Measurements from ENCODE around the gene GABPB1.

Gene GABPB1

DNA sequence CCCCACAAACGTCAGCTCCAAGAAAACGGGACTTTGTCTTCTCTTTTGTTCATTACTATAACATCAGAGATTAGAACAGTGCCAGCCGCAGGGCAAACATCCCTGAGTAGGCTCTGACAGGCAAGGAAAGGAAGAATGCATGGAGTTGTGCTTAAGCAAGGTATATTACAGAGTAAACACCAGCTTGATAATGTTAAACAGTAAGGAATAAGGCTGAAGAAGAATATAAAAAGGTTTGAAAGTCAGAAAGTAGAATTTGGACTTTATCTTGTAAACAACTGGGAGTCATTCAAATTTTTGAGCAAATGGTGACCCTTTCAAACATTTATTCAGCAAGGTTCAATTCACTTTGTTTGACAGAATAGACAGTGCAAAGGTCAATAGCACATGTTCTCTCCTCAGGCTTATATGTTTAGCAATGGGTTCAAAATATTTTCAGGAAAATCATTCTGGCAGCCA is 11.0 kb downstream of the GABPB1 start:
- H3K4me3 ChIP-seq (ENCODE audit: low read length) = no peak overlapping the region
- DNase-seq (ENCODE audit: low read depth) = no peak
- TF ChIP-seq, protein P1, sequence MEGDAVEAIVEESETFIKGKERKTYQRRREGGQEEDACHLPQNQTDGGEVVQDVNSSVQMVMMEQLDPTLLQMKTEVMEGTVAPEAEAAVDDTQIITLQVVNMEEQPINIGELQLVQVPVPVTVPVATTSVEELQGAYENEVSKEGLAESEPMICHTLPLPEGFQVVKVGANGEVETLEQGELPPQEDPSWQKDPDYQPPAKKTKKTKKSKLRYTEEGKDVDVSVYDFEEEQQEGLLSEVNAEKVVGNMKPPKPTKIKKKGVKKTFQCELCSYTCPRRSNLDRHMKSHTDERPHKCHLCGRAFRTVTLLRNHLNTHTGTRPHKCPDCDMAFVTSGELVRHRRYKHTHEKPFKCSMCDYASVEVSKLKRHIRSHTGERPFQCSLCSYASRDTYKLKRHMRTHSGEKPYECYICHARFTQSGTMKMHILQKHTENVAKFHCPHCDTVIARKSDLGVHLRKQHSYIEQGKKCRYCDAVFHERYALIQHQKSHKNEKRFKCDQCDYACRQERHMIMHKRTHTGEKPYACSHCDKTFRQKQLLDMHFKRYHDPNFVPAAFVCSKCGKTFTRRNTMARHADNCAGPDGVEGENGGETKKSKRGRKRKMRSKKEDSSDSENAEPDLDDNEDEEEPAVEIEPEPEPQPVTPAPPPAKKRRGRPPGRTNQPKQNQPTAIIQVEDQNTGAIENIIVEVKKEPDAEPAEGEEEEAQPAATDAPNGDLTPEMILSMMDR (conservative IDR thresholded peaks at IDR 0.05; ENCODE audit: low read depth, low read length) = no peak

DNA sequence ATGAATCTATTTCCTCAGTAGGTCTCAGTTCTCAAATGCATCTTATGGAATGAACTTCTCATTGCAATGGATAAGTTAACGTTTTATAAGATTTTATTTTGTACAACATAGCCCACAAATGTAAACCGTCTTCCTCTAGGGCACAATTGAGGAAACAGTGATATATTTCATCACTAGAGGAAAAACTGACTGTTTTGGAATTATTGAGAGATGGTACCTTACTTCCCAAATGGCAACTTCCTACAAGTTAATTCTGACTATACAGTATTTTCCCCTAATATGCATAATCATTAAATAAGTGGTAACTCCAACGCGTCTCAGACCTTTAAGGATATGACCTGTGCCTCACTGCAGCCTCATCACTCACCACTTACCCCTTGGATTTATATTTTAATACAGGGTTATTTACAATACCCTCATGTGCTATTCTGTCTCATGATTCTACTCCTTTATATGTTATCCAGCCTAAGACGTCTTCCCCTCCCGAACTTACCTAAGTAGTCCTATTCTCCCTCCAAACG is 13.3 kb downstream of the GABPB1 start:
- TF ChIP-seq, protein P1 (conservative IDR thresholded peaks at IDR 0.05; ENCODE audit: low read depth, low read length) = no peak
- no peak for DNase-seq (ENCODE audit: low read depth)
- H3K4me3 ChIP-seq (ENCODE audit: low read length) = no peak overlapping the region

DNA sequence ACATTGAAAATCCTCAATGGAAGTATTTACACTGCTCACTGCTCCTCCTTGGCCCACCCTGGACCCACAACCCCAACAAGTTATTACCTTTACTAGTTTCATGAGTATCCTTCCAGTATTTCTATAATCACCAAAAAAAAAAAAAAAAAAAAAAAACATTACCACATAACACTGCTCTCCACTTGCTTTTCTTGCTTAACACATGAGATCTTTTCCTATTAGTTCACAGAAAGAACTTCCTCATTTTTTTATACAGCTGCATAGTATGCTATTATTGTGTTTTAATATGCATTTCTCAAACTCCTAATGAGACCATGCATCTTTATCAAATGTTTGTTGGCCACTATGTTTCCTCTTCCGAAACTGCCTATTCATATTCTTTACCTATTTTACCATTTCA is 14.6 kb downstream of the GABPB1 start:
- no peak for DNase-seq (ENCODE audit: low read depth)
- no peak overlapping the region for H3K4me3 ChIP-seq (ENCODE audit: low read length)
- TF ChIP-seq, protein P1 (conservative IDR thresholded peaks at IDR 0.05; ENCODE audit: low read depth, low read length) = no peak

DNA sequence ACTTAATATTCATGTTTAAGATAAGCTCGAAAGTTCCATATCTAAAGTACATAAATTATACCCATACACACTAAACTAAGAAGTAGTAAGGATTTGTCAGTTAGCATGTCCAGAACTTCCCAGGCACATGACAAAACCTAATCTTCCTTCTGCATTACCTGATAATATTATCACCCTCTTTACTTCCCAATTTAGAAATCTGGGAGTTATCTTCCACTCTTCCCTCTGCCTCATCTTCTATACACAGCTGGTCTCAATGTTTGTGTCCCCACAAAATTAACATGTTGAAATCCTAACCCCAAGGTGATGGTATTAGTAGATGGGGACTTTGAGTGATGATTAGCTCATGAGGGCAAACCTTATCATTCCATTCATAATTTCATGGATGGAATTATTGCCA is 15.3 kb downstream of the GABPB1 start:
- no peak overlapping the region for H3K4me3 ChIP-seq (ENCODE audit: low read length)
- DNase-seq (ENCODE audit: low read depth) = no peak
- TF ChIP-seq, protein P1 (conservative IDR thresholded peaks at IDR 0.05; ENCODE audit: low read depth, low read length) = no peak

DNA sequence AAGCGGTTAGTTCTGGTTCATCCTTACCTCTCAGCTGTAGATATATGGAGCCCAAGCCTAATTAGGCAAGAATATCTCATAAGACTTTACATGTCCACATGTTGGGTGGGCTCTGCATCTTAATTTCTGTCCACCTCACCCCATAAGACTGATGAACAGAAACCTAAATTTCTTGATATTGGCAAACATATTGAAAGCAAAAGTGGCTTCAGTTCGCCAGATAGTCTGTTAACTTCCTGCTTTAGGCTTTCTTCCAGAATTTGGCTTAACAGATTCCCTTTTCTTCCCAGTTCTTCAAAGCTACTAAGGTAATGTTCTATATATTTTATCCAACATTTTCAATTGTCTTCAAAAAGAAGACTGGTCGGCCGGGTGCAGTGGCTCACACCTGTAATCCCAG is 19.7 kb downstream of the GABPB1 start:
- no peak for DNase-seq (ENCODE audit: low read depth)
- TF ChIP-seq, protein P1 (conservative IDR thresholded peaks at IDR 0.05; ENCODE audit: low read depth, low read length) = no peak
- H3K4me3 ChIP-seq (ENCODE audit: low read length) = no peak overlapping the region

DNA sequence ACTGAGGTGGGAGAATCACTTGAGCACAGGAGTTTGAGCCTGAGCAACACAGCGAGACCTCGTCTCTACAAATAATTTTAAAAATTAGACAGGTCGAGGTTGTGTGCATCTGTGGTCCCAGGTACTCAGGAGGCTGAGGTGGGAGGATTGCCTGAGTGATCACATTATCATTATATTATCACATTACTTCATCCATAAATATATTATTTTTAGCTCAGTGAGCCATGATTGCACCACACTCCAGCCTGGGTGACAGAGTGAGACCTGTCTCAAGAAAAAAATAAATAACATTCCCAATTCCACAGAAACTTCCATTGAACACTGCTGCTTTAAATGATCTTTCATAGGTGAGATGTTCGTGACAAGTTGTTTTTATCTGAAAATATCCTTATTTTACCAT is 21.8 kb downstream of the GABPB1 start:
- H3K4me3 ChIP-seq (ENCODE audit: low read length) = no peak overlapping the region
- no peak for DNase-seq (ENCODE audit: low read depth)
- TF ChIP-seq, protein P1 (conservative IDR thresholded peaks at IDR 0.05; ENCODE audit: low read depth, low read length) = no peak

DNA sequence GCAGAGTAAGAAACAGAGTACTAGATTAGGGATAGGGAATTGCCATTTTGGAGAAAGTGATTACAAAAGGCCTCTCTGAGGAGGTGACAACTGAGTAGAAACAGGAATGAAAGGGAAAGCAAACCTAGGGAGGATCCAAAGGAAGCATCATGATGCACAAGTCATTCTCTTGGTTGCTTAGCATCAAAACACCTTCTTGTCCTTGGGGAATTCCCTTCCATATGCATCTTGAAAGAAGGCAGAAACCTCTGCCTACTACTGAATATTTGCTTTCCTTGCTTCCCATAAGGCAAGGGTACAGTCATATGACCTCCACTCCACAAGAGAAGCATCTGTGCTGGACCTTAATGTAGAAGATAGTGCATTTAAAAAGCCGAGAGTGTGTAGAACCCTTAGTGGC is 24.1 kb downstream of the GABPB1 start:
- DNase-seq (ENCODE audit: low read depth) = no peak
- no peak overlapping the region for H3K4me3 ChIP-seq (ENCODE audit: low read length)
- TF ChIP-seq, protein P1 (conservative IDR thresholded peaks at IDR 0.05; ENCODE audit: low read depth, low read length) = no peak

Measured in retinal pigment epithelial cell (primary cell).